Smooth muscle cell (in vitro differentiated cells): ENCODE data around the gene RNF11. TPM values are rescaled to one million over a fixed set of nuclear protein-coding genes. Genes with fewer than 3 reads are reported as not detected.

ENCODE experiments used
- DNase-seq: peaks from one replicate; lab custom pipeline; 2025; ENCODE audit not compliant: unreplicated experiment; lab: John Stamatoyannopoulos, UW
- H2AFZ ChIP-seq: fragments of 200-600 bp; sonication (generic); 2 replicates; pipeline ENCODE4 v1.6.0; 2016; ENCODE audit warnings: antibody characterized with exemption, low read depth, mild to moderate bottlenecking
- H3F3A ChIP-seq: fragments of 200-600 bp; sonication (generic); 2 replicates; pipeline ENCODE4 v1.6.0; 2017; ENCODE audit warnings: antibody characterized with exemption, low read depth
- H3K27ac ChIP-seq: fragments of 200-600 bp; sonication (generic); 2 replicates; pipeline ENCODE4 v1.5.1; 2016; ENCODE audit warnings: low read depth, mild to moderate bottlenecking
- H3K27me3 ChIP-seq: fragments of 200-600 bp; sonication (generic); 2 replicates; pipeline ENCODE4 v1.6.1; 2016; ENCODE audit warnings: low read depth, mild to moderate bottlenecking
- H3K36me3 ChIP-seq: fragments of 200-600 bp; sonication (generic); 2 replicates; pipeline ENCODE4 v1.5.1; 2016; ENCODE audit warnings: low read depth
- H3K4me1 ChIP-seq: fragments of 200-600 bp; sonication (generic); 2 replicates; pipeline ENCODE4 v1.5.1; 2016; ENCODE audit warnings: low read depth
- H3K4me2 ChIP-seq: fragments of 200-600 bp; sonication (generic); 2 replicates; pipeline ENCODE4 v1.6.0; 2016; ENCODE audit warnings: mild to moderate bottlenecking
- H3K4me3 ChIP-seq: fragments of 200-600 bp; sonication (generic); 2 replicates; pipeline ENCODE4 v1.5.1; 2016; ENCODE audit warnings: mild to moderate bottlenecking
- H3K79me2 ChIP-seq: fragments of 200-600 bp; sonication (generic); 2 replicates; pipeline ENCODE4 v1.6.0; 2016; ENCODE audit warnings: low read depth, mild to moderate bottlenecking
- H3K9ac ChIP-seq: fragments of 200-600 bp; sonication (generic); 2 replicates; pipeline ENCODE4 v1.6.0; 2016; ENCODE audit warnings: low read depth
- H3K9me3 ChIP-seq: fragments of 200-600 bp; sonication (generic); replicated peaks from 2 replicates; pipeline ENCODE4 v1.5.1; 2016; ENCODE audit warnings: low read depth
- H4K20me1 ChIP-seq: fragments of 200-600 bp; sonication (generic); 2 replicates; pipeline ENCODE4 v1.6.0; 2016; ENCODE audit warnings: low read depth
- WGBS: methylation state at CpG from one replicate; pipeline ENCODE4 v1.1.7; 2016; ENCODE audit warnings: low lambda C conversion rate; 5-methylcytosine and 5-hydroxymethylcytosine counted together
- polyA plus RNA-seq: library from polyadenylated mRNA; unstranded; fragments of >200 nt; fragmentation: Nextera tagmentation; extraction: Ambion mirVana; gene quantifications from 2 replicates; pipeline ENCODE4 v1.2.1, GENCODE V29; 2016
- total RNA-seq: library from RNA; depleted of rRNA; stranded (reverse); fragments of >200 nt; gene quantifications from 2 replicates; pipeline ENCODE4 v1.2.3, GENCODE V29; 2014
- TF ChIP-seq, protein P1 (sequence below): fragments of 200-600 bp; sonication (generic); IDR thresholded peaks from 2 replicates; pipeline ENCODE4 v1.5.1; 2017; ENCODE audit warnings: borderline replicate concordance, mild to moderate bottlenecking, antibody characterized with exemption; ENCODE audit not compliant: insufficient read depth, poor library complexity, severe bottlenecking

RNF11 gene
- total and polyA plus RNA-seq, 2 experiments from 2014 or later = 68.7 to 123 TPM

DNA sequence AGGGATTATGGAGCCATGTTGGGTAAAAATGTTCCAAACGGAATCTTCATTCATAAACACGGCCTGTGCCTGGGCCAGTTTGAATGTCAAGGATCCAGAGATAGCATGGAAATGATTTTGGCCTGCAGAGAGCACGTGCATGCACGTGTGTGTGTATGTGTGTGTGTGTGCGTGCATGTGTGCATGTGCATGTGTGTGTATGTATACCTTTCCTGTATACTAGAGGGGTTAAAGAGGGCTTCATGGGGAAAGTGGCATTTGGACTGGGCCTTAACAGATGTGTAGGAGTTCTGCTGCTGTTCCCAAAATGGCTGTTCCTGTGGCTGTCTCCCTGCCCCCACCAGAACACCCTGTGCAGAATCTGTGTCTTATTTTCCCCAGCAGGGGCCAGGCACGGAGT, 72.6 kb downstream of the RNF11 start:
- H3K4me2 ChIP-seq = no peak overlapping the region
- no peak overlapping the region for H2AFZ ChIP-seq
- H3K79me2 ChIP-seq = no peaks in the 10 kb centered on the region
- no peak overlapping the region for H3K9ac ChIP-seq
- H3F3A ChIP-seq = no peaks in the 10 kb centered on the region
- H3K9me3 ChIP-seq = no peaks in the 10 kb centered on the region
- H3K4me3 ChIP-seq = no peak overlapping the region
- 87% methylated on average over 6 of the region's 6 CpGs for WGBS
- no peaks in the 10 kb centered on the region for H3K36me3 ChIP-seq
- H3K27ac ChIP-seq = no peak overlapping the region
- no peak for DNase-seq
- TF ChIP-seq, protein P1, sequence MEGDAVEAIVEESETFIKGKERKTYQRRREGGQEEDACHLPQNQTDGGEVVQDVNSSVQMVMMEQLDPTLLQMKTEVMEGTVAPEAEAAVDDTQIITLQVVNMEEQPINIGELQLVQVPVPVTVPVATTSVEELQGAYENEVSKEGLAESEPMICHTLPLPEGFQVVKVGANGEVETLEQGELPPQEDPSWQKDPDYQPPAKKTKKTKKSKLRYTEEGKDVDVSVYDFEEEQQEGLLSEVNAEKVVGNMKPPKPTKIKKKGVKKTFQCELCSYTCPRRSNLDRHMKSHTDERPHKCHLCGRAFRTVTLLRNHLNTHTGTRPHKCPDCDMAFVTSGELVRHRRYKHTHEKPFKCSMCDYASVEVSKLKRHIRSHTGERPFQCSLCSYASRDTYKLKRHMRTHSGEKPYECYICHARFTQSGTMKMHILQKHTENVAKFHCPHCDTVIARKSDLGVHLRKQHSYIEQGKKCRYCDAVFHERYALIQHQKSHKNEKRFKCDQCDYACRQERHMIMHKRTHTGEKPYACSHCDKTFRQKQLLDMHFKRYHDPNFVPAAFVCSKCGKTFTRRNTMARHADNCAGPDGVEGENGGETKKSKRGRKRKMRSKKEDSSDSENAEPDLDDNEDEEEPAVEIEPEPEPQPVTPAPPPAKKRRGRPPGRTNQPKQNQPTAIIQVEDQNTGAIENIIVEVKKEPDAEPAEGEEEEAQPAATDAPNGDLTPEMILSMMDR = no peak
- H3K27me3 ChIP-seq = no peaks in the 10 kb centered on the region
- H4K20me1 ChIP-seq = no peaks in the 10 kb centered on the region
- no peaks in the 10 kb centered on the region for H3K4me1 ChIP-seq

DNA sequence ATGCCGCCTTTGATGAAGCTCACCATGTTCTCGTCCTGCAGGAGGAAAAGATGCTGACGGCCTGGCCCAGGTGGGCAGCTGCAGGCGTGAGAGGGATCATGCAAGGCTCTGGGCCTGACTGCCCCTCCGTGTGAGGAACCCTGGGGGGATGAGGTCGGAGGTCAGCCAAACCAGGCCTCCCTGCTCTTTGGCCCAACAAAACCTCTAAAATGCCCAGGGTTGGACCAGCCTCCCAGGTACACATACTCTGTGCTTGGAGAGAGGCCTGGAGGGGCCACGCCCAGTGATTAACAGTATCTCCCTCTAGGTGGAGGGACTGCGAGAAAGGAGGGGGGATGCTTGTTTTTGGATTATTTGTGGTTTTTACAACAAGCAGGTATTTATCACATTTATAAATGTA, 73.2 kb downstream of the RNF11 start:
- H3K9ac ChIP-seq = no peak overlapping the region
- no peaks in the 10 kb centered on the region for H4K20me1 ChIP-seq
- no peak overlapping the region for H2AFZ ChIP-seq
- no peaks in the 10 kb centered on the region for H3F3A ChIP-seq
- H3K36me3 ChIP-seq = no peaks in the 10 kb centered on the region
- no peak overlapping the region for H3K4me2 ChIP-seq
- no peak overlapping the region for H3K27ac ChIP-seq
- TF ChIP-seq, protein P1 = no peak
- H3K4me1 ChIP-seq = no peaks in the 10 kb centered on the region
- no peak for DNase-seq
- H3K79me2 ChIP-seq = no peaks in the 10 kb centered on the region
- no peaks in the 10 kb centered on the region for H3K27me3 ChIP-seq
- H3K9me3 ChIP-seq = no peaks in the 10 kb centered on the region
- WGBS = 90% methylated on average over 8 of the region's 8 CpGs
- no peak overlapping the region for H3K4me3 ChIP-seq

DNA sequence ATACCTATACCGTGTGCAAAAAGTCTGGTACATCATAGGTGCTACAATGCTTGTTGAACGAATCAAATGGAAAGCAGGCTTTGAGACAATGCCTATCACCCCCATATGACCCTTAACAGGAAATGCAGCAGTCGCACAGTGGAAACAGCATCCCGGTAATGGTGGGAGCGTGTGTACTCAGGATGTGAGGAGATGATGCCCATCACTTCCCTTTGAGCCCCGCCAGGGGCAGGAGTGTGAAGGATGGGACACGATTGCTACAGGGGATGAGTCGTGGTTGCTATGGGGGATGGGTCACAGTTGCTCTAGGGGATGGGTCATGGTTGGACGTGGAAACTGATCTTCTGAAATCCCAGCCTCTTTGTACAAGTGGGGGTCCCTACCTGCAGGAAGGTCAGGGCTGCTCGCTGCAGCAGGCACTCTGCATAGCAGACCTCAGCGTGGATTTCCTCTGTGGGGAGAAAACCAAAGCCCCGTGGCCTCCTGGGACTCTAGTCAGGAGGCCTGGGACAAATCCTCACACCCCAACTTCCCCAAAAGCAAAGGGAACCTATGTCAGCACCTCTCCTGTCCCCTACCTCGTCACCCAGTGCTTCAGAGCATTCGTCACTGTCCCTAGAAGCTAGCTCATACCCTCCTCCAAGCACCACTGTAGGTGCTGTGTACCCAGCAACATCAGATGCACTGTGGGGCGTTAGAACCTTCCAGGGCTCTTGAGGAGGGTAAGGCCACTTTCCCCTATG, 75.0 kb downstream of the RNF11 start:
- no peaks in the 10 kb centered on the region for H3K27me3 ChIP-seq
- no peaks in the 10 kb centered on the region for H3K9me3 ChIP-seq
- no peak overlapping the region for H3K4me2 ChIP-seq
- no peak for DNase-seq
- TF ChIP-seq, protein P1 = no peak
- H3K4me1 ChIP-seq = peaks cover 3% of the 10 kb centered on the region
- no peaks in the 10 kb centered on the region for H4K20me1 ChIP-seq
- no peaks in the 10 kb centered on the region for H3K79me2 ChIP-seq
- no peaks in the 10 kb centered on the region for H3F3A ChIP-seq
- no peak overlapping the region for H3K4me3 ChIP-seq
- no peak overlapping the region for H3K27ac ChIP-seq
- H3K36me3 ChIP-seq = no peaks in the 10 kb centered on the region
- H2AFZ ChIP-seq = no peak overlapping the region
- 81% methylated on average over 15 of the region's 15 CpGs for WGBS
- H3K9ac ChIP-seq = no peak overlapping the region

DNA sequence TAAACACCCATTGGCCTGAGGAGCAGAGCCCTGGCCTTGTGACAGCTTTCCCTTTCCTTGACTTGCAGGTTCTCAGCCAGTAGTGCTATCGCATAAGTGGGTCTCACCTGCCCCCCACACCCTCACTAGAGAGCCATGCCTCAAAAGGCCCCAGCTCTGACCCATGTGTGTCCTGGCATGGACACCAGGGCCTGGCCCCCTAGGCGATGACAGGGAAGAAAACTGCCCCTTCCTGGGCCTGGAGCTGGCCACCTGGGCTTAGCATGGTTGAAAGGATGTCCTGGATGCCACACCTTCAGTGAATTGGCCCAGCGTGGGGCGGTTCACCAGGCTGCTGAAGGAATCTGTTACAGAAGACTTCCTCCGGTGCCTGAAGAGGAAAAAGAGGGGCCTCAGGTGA, 75.8 kb downstream of the RNF11 start:
- 86% methylated on average over 5 of the region's 5 CpGs for WGBS
- no peak overlapping the region for H3K4me3 ChIP-seq
- TF ChIP-seq, protein P1 = no peak
- H3K27me3 ChIP-seq = no peaks in the 10 kb centered on the region
- no peak overlapping the region for H2AFZ ChIP-seq
- H3K4me1 ChIP-seq = peaks cover 3% of the 10 kb centered on the region
- H3K4me2 ChIP-seq = no peak overlapping the region
- H3K79me2 ChIP-seq = no peaks in the 10 kb centered on the region
- no peak overlapping the region for H3K27ac ChIP-seq
- no peaks in the 10 kb centered on the region for H4K20me1 ChIP-seq
- H3K9me3 ChIP-seq = no peaks in the 10 kb centered on the region
- no peaks in the 10 kb centered on the region for H3F3A ChIP-seq
- no peak for DNase-seq
- no peaks in the 10 kb centered on the region for H3K36me3 ChIP-seq
- no peak overlapping the region for H3K9ac ChIP-seq
